Parathyroid adenoma (tissue), 2 donors: ENCODE measurements around the gene NR0B2.

Experiments
- H2AFZ ChIP-seq: fragments of 300-600 bp; sonication (generic); one replicate; pipeline ENCODE4 v1.7.0; 2017; ENCODE audit warnings: antibody characterized with exemption, mild to moderate bottlenecking
- H3K27ac ChIP-seq: fragments of 300-600 bp; sonication (generic); one replicate; pipeline ENCODE4 v1.7.0; 2017
- H3K27me3 ChIP-seq: fragments of 300-600 bp; sonication (generic); one replicate; pipeline ENCODE4 v1.7.0; 2017; ENCODE audit warnings: low read length; ENCODE audit not compliant: control insufficient read depth, insufficient read depth
- H3K36me3 ChIP-seq: fragments of 300-600 bp; sonication (generic); one replicate; pipeline ENCODE4 v1.7.0; 2017; ENCODE audit warnings: low read length; ENCODE audit not compliant: control insufficient read depth, insufficient read depth
- H3K4me1 ChIP-seq: fragments of 300-600 bp; sonication (generic); one replicate; pipeline ENCODE4 v1.7.0; 2017; ENCODE audit warnings: control low read depth
- H3K4me2 ChIP-seq: fragments of 300-600 bp; sonication (generic); one replicate; pipeline ENCODE4 v1.7.0; 2017; ENCODE audit warnings: low read length
- H3K4me3 ChIP-seq: fragments of 300-600 bp; sonication (generic); one replicate; pipeline ENCODE4 v1.7.0; 2017; ENCODE audit warnings: low read depth, low read length
- H3K79me2 ChIP-seq: fragments of 300-600 bp; sonication (generic); one replicate; pipeline ENCODE4 v1.7.0; 2017; ENCODE audit warnings: control low read depth
- H3K9ac ChIP-seq: fragments of 300-600 bp; sonication (generic); one replicate; pipeline ENCODE4 v1.7.0; 2017; ENCODE audit warnings: mild to moderate bottlenecking
- H3K9me3 ChIP-seq: fragments of 300-600 bp; sonication (generic); one replicate; pipeline ENCODE4 v1.7.0; 2017; ENCODE audit warnings: low read length; ENCODE audit not compliant: control insufficient read depth
- TF ChIP-seq, protein P1 (sequence below): fragments of 300-600 bp; sonication (generic); IDR thresholded peaks from one replicate; pipeline ENCODE4 v1.7.0; 2017; ENCODE audit warnings: antibody characterized with exemption, mild to moderate bottlenecking
- donor health status: primary hyperparathyroidism.

NR0B2 gene

DNA sequence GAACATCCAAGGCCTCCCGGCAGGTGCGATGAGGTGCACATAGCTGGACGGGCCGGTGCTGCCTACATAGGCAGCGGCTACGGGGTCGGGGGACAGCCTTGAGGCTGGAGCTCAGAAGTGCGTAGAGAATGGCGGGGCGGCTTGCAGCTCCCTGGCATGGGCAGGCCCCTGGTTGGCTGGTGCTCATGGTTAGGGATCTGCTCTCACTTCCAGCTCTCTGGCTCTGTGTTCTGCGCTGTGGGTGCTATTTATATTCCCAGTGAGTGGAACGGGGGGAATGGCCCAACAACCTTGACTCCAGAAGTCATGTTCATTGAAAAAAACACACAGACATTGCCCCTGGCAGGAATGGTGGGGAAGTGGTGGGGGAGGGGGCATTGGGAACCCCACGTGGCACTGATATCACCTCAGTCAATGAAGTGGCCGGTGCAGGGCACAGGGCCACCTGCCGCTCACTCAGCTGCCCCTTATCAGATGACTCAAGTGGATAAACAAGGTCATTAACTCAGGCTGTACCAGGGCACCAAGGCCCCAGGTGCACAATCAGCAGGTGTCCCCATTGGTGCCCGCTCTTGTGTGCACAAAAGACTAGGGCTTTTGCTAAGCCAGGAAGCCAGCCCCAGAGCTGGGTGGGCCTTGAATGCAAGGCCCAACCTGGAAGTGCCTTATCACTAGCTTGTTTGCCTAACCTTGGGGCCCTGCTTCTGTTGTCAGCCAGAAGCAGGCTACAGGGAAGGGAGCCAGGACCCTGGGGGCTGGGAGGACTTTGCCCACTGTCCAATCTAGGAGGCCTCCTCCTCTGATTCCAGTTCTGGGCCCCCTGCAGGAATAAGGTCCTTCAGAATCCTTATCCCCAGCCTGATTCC, at the start of gene NR0B2:
TSS of gene NR0B2 (minus strand) at position 222 of the 866 bp plus-strand sequence. CDS start at position 187, 35 bp downstream.
- Histone ChIP-seq H3K9ac (no peak within 1 kb of the TSS), H3K27ac (no peak within 1 kb of the TSS), H3K4me3 (no peak within 1 kb of the TSS)

GRCh38 chr1:26961826-26962225, 48.1 kb upstream of the NR0B2 start:
- no peak overlapping the region for H3K4me3 ChIP-seq
- TF ChIP-seq, protein P1, sequence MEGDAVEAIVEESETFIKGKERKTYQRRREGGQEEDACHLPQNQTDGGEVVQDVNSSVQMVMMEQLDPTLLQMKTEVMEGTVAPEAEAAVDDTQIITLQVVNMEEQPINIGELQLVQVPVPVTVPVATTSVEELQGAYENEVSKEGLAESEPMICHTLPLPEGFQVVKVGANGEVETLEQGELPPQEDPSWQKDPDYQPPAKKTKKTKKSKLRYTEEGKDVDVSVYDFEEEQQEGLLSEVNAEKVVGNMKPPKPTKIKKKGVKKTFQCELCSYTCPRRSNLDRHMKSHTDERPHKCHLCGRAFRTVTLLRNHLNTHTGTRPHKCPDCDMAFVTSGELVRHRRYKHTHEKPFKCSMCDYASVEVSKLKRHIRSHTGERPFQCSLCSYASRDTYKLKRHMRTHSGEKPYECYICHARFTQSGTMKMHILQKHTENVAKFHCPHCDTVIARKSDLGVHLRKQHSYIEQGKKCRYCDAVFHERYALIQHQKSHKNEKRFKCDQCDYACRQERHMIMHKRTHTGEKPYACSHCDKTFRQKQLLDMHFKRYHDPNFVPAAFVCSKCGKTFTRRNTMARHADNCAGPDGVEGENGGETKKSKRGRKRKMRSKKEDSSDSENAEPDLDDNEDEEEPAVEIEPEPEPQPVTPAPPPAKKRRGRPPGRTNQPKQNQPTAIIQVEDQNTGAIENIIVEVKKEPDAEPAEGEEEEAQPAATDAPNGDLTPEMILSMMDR: no peak
- H3K27ac ChIP-seq: no peak overlapping the region
- H2AFZ ChIP-seq: no peak overlapping the region
- H3K79me2 ChIP-seq: peaks cover 2% of the 10 kb centered on the region
- no peak overlapping the region for H3K4me2 ChIP-seq
- no peaks in the 10 kb centered on the region for H3K9me3 ChIP-seq
- no peaks in the 10 kb centered on the region for H3K27me3 ChIP-seq
- H3K4me1 ChIP-seq: no peaks in the 10 kb centered on the region
- H3K9ac ChIP-seq: no peak overlapping the region
- H3K36me3 ChIP-seq: no peaks in the 10 kb centered on the region

More for the DNA sequence above, at the start of gene NR0B2:
- no peaks in the 10 kb centered on the region for H3K36me3 ChIP-seq
- no peaks in the 10 kb centered on the region for H3K27me3 ChIP-seq
- no peaks in the 10 kb centered on the region for H3K79me2 ChIP-seq
- peak within 1 kb of the TSS; percentile 40 for H3K4me2 ChIP-seq
- H2AFZ ChIP-seq: peak within 1 kb of the TSS; percentile 69
- H3K9me3 ChIP-seq: no peaks in the 10 kb centered on the region
- H3K4me1 ChIP-seq: peaks cover 3% of the 10 kb centered on the region
- TF ChIP-seq, protein P1: no peak

DNA sequence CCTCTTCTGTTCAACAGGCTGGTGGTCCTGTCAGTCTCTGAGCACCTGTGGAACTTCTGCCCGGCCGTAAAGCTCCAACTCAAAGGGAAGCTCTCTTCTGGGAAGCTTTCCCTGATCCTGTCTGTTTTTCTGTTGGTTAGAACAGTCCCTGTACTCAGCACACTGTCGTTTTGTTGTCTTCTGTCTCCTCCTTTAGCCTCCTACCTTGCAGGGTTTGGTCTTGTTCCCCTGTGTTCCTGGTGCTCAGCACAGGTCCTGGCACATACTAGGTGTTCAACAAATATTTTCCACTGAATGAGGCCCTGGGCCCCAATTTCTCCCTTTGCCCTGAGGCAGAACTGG, 46.8 kb upstream of the NR0B2 start:
- Histone ChIP-seq H3K27ac (no peak overlapping the region), H3K9me3 (no peaks in the 10 kb centered on the region), H3K4me3 (peak overlapping the region; percentile 76), H3K27me3 (no peaks in the 10 kb centered on the region), H3K4me1 (no peaks in the 10 kb centered on the region), H3K36me3 (no peaks in the 10 kb centered on the region), H3K79me2 (peaks cover 2% of the 10 kb centered on the region), H3K4me2 (peak overlapping the region; percentile 64), H3K9ac (no peak overlapping the region), H2AFZ (peak overlapping the region; percentile 82)
- TF ChIP-seq, protein P1: no peak

DNA sequence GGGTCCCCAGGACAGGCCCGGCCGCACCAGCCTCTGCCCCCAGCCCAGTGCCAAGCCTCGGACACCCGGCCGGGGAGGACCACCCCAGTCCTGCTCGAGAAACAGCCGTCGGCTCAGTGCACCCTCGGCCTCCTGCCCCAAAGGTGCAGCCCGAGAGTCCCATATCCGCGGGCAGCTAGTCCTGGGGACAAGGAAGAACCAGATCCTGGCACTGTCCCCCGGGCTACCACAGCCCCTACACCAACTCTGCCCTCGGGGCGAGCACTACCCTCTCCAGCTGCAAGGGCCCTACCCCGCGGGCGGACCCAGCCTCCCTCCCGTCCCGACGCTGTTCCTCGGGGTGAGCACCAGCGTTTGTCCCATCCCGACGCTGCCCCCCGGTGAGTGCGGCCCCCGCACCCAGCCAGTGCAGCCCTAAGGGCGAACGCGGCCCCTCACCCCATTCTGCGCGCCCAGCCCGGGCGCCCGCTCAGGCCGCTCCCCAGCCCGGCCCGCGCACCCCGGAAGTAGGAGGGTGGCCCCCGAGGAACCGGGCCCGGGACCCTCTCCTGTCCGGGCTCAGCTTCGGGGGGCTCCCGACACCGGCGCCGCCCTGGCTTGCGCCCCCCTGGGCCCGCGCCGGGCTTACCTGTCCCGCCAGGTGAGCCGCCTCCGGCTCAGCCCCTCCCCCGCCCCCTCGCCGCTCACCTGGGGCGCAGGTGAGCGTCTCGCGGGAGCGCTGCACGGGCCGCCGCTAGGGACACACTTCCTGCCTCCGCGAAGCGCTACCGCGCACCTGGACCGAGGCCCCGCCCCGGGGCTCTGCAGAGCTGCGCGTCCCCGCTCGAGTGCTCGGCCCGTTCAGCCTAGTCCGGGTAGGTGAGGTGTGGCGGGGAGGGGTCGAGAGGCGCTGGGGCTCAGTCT, 46.2 kb upstream of the NR0B2 start, which contains the start of gene KDF1:
TSS of gene KDF1 (minus strand) at position 747 of the 903 bp plus-strand sequence. CDS start 8,088 bp downstream, outside the sequence.
- Histone ChIP-seq H3K9ac (no peak within 1 kb of the TSS), H3K79me2 (peaks cover 2% of the 10 kb centered on the region)

More for the DNA sequence above, 46.2 kb upstream of the NR0B2 start, which contains the start of gene KDF1:
- Histone ChIP-seq H3K27ac (peak within 1 kb of the TSS; percentile 17), H3K4me1 (no peaks in the 10 kb centered on the region), H3K9me3 (no peaks in the 10 kb centered on the region), H3K4me3 (peak within 1 kb of the TSS; percentile 76), H3K27me3 (no peaks in the 10 kb centered on the region), H3K36me3 (no peaks in the 10 kb centered on the region), H2AFZ (peak within 1 kb of the TSS; percentile 82), H3K4me2 (peak within 1 kb of the TSS; percentile 87)
- TF ChIP-seq, protein P1: peak; percentile 36
